SU-DHL-6 (cell line): ENCODE results near the gene PEA15.

Source experiments
- H2AFZ ChIP-seq: fragments of 200-600 bp; sonication (generic); 2 replicates; pipeline ENCODE4 v1.6.1; 2014; ENCODE audit warnings: low read depth, mild to moderate bottlenecking, moderate library complexity, mixed read lengths, antibody characterized with exemption, low read length; ENCODE audit not compliant: severe bottlenecking
- H3F3A ChIP-seq: fragments of 200-600 bp; shearing (Covaris generic); 2 replicates; pipeline ENCODE4 v1.6.0; 2016; ENCODE audit warnings: antibody characterized with exemption, mild to moderate bottlenecking; ENCODE audit not compliant: insufficient read depth
- H3K27ac ChIP-seq: fragments of 200-600 bp; sonication (generic); 2 replicates; pipeline ENCODE4 v1.5.1; 2016; ENCODE audit warnings: low read depth, mild to moderate bottlenecking, low read length, moderate library complexity, mixed read lengths
- H3K27me3 ChIP-seq: fragments of 200-600 bp; sonication (generic), shearing (Covaris generic); 2 replicates; pipeline ENCODE4 v1.6.0; 2014; ENCODE audit warnings: mild to moderate bottlenecking, low read length
- H3K36me3 ChIP-seq: fragments of 200-600 bp; sonication (generic); 2 replicates; pipeline ENCODE4 v1.6.1; 2014; ENCODE audit warnings: mild to moderate bottlenecking, low read length, mixed read lengths
- H3K4me2 ChIP-seq: fragments of 300-600, 200-600 bp; shearing (Covaris generic), sonication (generic); 2 replicates; pipeline ENCODE4 v1.6.0; 2014; ENCODE audit warnings: low read length, low read depth, mild to moderate bottlenecking; ENCODE audit not compliant: poor library complexity, severe bottlenecking
- H3K4me3 ChIP-seq: fragments of 200-600 bp; sonication (generic); 2 replicates; pipeline ENCODE4 v1.5.1; 2014; ENCODE audit warnings: antibody characterized with exemption, low read length, mild to moderate bottlenecking, mixed read lengths; ENCODE audit not compliant: insufficient read depth, poor library complexity, severe bottlenecking
- H3K79me2 ChIP-seq: fragments of 200-600 bp; sonication (generic); 2 replicates; pipeline ENCODE4 v1.6.1; 2014; ENCODE audit warnings: mild to moderate bottlenecking, low read length, moderate library complexity; ENCODE audit not compliant: insufficient read depth
- H3K9ac ChIP-seq: fragments of 200-600 bp; sonication (generic); 2 replicates; pipeline ENCODE4 v1.7.0; 2014; ENCODE audit warnings: mild to moderate bottlenecking, low read length
- H3K9me2 ChIP-seq: fragments of 200-600 bp; sonication (generic); replicated peaks from 2 replicates; pipeline ENCODE4 v1.6.1; 2014; ENCODE audit warnings: low read length; ENCODE audit not compliant: insufficient read depth
- H3K9me3 ChIP-seq: fragments of 200-600 bp; sonication (generic); 2 replicates; pipeline ENCODE4 v1.6.1; 2014; ENCODE audit warnings: low read length, mixed read lengths; ENCODE audit not compliant: insufficient read depth
- H4K20me1 ChIP-seq: fragments of 200-600 bp; sonication (generic); 2 replicates; pipeline ENCODE4 v1.6.1; 2014; ENCODE audit warnings: low read depth, mild to moderate bottlenecking, antibody characterized with exemption, low read length, moderate library complexity, mixed read lengths
- CTCF ChIP-seq: fragments of 200-600 bp; sonication (generic); IDR thresholded peaks from one replicate; pipeline ENCODE4 v1.5.1; 2017; ENCODE audit warnings: antibody characterized with exemption, mild to moderate bottlenecking, low read length, moderate library complexity; ENCODE audit not compliant: insufficient read depth, poor library complexity, severe bottlenecking
- EZH2phosphoT487 ChIP-seq: fragments of 200-600 bp; sonication (generic), shearing (Covaris generic); conservative IDR thresholded peaks from 2 replicates; pipeline ENCODE4 v1.6.1; 2018; ENCODE audit warnings: mild to moderate bottlenecking, antibody characterized with exemption, low read length, moderate library complexity, mixed read lengths

The PEA15 gene

GRCh38 chr1:160187407-160187806 lies 17.8 kb upstream of the PEA15 start:
- H3K4me2 ChIP-seq, result no peak overlapping the region
- no peaks in the 10 kb centered on the region for H3K36me3 ChIP-seq
- no peak overlapping the region for H3K27ac ChIP-seq
- no peaks in the 10 kb centered on the region for H3K27me3 ChIP-seq
- no peaks in the 10 kb centered on the region for H3K79me2 ChIP-seq
- TF ChIP-seq EZH2phosphoT487, result no peak
- no peak for TF ChIP-seq CTCF
- no peaks in the 10 kb centered on the region for H3F3A ChIP-seq
- no peaks in the 10 kb centered on the region for H4K20me1 ChIP-seq
- H3K9ac ChIP-seq, result no peak overlapping the region
- no peak overlapping the region for H3K4me3 ChIP-seq
- H3K9me2 ChIP-seq, result no peaks in the 10 kb centered on the region
- H3K9me3 ChIP-seq, result no peaks in the 10 kb centered on the region
- H2AFZ ChIP-seq, result no peak overlapping the region

GRCh38 chr1:160188341-160188740 lies 16.8 kb upstream of the PEA15 start:
- Histone ChIP-seq H3K79me2 (no peaks in the 10 kb centered on the region), H3K4me3 (no peak overlapping the region), H3K9me3 (no peaks in the 10 kb centered on the region), H3K36me3 (no peaks in the 10 kb centered on the region), H3K9me2 (no peaks in the 10 kb centered on the region), H2AFZ (no peak overlapping the region), H4K20me1 (no peaks in the 10 kb centered on the region), H3K27me3 (no peaks in the 10 kb centered on the region), H3F3A (no peaks in the 10 kb centered on the region), H3K4me2 (no peak overlapping the region), H3K27ac (no peak overlapping the region), H3K9ac (no peak overlapping the region)
- no peak for TF ChIP-seq CTCF
- no peak for TF ChIP-seq EZH2phosphoT487

- H3K27ac ChIP-seq, result no peak within 1 kb of the TSS
- no peaks in the 10 kb centered on the region for H3K9me2 ChIP-seq
- H4K20me1 ChIP-seq, result no peaks in the 10 kb centered on the region
- H3K4me3 ChIP-seq, result no peak within 1 kb of the TSS
- H3K9ac ChIP-seq, result no peak within 1 kb of the TSS
- H3K9me3 ChIP-seq, result no peaks in the 10 kb centered on the region
- no peaks in the 10 kb centered on the region for H3F3A ChIP-seq
- no peaks in the 10 kb centered on the region for H3K36me3 ChIP-seq
- H3K79me2 ChIP-seq, result no peaks in the 10 kb centered on the region
- H3K27me3 ChIP-seq, result no peaks in the 10 kb centered on the region
- no peak within 1 kb of the TSS for H3K4me2 ChIP-seq
- H2AFZ ChIP-seq, result no peak within 1 kb of the TSS
- TF ChIP-seq CTCF, result no peak
- no peak for TF ChIP-seq EZH2phosphoT487
These were observed 15.2 kb upstream of the PEA15 start, which contains the start of gene CASQ1 for GRCh38 chr1:160189649-160190625. TSS of gene CASQ1 (plus strand) at chr1:160190575. CDS start at chr1:160190752, 177 bp downstream.
